ENCODE results near the gene BNIP2. TPM values are rescaled to one million over a fixed set of nuclear protein-coding genes. Genes with fewer than 3 reads are reported as not detected.
"Not testable (repeated sequence)": the region's sequence is repeated elsewhere in the genome, so short reads cannot be mapped to it uniquely, and the experiment has no call there.

The BNIP2 gene
- total and polyA plus RNA-seq, 2 donors (not counting 1 experiment from before 2014, with no cell fraction given), result 82.9 to 93.2 TPM

DNA sequence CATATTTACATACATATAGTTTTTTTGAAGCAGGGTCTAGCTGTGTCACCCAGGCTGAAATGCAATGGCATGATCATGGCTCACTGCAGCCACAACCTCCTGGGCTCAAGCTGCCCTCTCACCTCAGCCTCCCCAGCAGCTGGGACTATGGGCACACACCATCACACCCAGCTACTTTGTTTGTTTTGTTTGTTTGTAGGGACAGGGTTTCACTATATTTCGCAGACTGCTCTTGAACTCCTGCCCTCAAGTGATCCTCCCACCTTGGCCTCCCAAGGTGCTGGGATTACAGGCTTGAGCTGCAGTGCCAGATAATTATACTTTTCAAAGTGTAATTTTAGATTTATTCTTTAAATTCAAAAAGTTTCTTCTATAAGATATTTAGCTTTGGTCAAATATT, 42.0 kb downstream of the BNIP2 start:
- no peaks in the 10 kb centered on the region for H3K4me1 ChIP-seq (ENCODE audit: control insufficient read depth, extremely low read depth, insufficient read depth, low read length)
- H2AFZ ChIP-seq (ENCODE audit: low read length), result no peak overlapping the region
- DNase-seq (ENCODE audit: low read depth in 2 of 2), result no peak
- no peak overlapping the region for H3K9ac ChIP-seq (ENCODE audit: insufficient read depth, low read length)
- no peaks in the 10 kb centered on the region for H4K20me1 ChIP-seq (ENCODE audit: control insufficient read depth, extremely low read depth, insufficient read depth, low read length)
- peaks cover 4% of the 10 kb centered on the region for H3K36me3 ChIP-seq (ENCODE audit: control insufficient read depth, insufficient read depth, low read length)
- no peak overlapping the region for H3K27ac ChIP-seq (ENCODE audit: insufficient read depth, low read length)
- H3K9me3 ChIP-seq (ENCODE audit: control insufficient read depth, insufficient read depth, low read depth, low read length), result no peaks in the 10 kb centered on the region
- H3K4me3 ChIP-seq (replicated peaks in 1 of 4; ENCODE audit: control extremely low read depth in 1 of 4, insufficient read depth in 1 of 4, low read depth in 3 of 4, low read length in 4 of 4), result no peak overlapping the region
- H3K27me3 ChIP-seq (ENCODE audit: control insufficient read depth, insufficient read depth, low read length), result no peaks in the 10 kb centered on the region
- no peak for TF ChIP-seq EZH2 (IDR thresholded peaks at IDR 0.05; ENCODE audit: low read length, missing control alignments)
- TF ChIP-seq, protein P1, sequence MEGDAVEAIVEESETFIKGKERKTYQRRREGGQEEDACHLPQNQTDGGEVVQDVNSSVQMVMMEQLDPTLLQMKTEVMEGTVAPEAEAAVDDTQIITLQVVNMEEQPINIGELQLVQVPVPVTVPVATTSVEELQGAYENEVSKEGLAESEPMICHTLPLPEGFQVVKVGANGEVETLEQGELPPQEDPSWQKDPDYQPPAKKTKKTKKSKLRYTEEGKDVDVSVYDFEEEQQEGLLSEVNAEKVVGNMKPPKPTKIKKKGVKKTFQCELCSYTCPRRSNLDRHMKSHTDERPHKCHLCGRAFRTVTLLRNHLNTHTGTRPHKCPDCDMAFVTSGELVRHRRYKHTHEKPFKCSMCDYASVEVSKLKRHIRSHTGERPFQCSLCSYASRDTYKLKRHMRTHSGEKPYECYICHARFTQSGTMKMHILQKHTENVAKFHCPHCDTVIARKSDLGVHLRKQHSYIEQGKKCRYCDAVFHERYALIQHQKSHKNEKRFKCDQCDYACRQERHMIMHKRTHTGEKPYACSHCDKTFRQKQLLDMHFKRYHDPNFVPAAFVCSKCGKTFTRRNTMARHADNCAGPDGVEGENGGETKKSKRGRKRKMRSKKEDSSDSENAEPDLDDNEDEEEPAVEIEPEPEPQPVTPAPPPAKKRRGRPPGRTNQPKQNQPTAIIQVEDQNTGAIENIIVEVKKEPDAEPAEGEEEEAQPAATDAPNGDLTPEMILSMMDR (conservative IDR thresholded peaks at IDR 0.05 in 1 of 2, IDR thresholded peaks at IDR 0.05 in 1 of 2; ENCODE audit: low read depth in 1 of 2, low read length in 2 of 2), result no peak
- H3K4me2 ChIP-seq (ENCODE audit: extremely low read depth, insufficient read depth, low read length), result no peak overlapping the region
- H3K79me2 ChIP-seq (ENCODE audit: control insufficient read depth, insufficient read depth, low read length), result peaks cover 4% of the 10 kb centered on the region

DNA sequence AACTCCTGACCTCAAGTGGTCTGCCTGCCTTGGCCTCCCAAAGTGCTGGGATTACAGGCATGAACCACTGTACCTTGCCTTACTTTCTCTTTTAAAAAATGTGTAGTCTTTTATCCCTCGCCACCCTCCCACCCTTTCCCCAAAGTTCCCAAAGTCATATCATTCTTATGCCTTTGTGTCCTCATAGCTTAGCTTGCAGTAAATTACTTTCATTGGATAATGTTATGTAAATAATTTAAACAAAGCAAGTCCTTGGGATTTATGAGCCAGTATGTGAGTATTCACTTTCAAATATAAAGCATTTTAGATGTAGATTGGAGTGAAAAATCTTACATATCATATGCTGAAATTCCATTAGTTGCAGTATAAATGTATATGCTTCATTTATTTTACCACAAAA, 42.8 kb downstream of the BNIP2 start:
- Histone ChIP-seq H2AFZ (ENCODE audit: low read length) (no peak overlapping the region), H3K9ac (ENCODE audit: insufficient read depth, low read length) (no peak overlapping the region), H4K20me1 (ENCODE audit: control insufficient read depth, extremely low read depth, insufficient read depth, low read length) (no peaks in the 10 kb centered on the region), H3K4me1 (ENCODE audit: control insufficient read depth, extremely low read depth, insufficient read depth, low read length) (no peaks in the 10 kb centered on the region), H3K27me3 (ENCODE audit: control insufficient read depth, insufficient read depth, low read length) (no peaks in the 10 kb centered on the region), H3K9me3 (ENCODE audit: control insufficient read depth, insufficient read depth, low read depth, low read length) (no peaks in the 10 kb centered on the region), H3K27ac (ENCODE audit: insufficient read depth, low read length) (no peak overlapping the region), H3K4me2 (ENCODE audit: extremely low read depth, insufficient read depth, low read length) (no peak overlapping the region), H3K79me2 (ENCODE audit: control insufficient read depth, insufficient read depth, low read length) (no peaks in the 10 kb centered on the region), H3K4me3 (replicated peaks in 1 of 4; ENCODE audit: control extremely low read depth in 1 of 4, insufficient read depth in 1 of 4, low read depth in 3 of 4, low read length in 4 of 4) (no peak overlapping the region), H3K36me3 (ENCODE audit: control insufficient read depth, insufficient read depth, low read length) (peaks cover 4% of the 10 kb centered on the region)
- no peak for TF ChIP-seq EZH2 (IDR thresholded peaks at IDR 0.05; ENCODE audit: low read length, missing control alignments)
- TF ChIP-seq, protein P1 (conservative IDR thresholded peaks at IDR 0.05 in 1 of 2, IDR thresholded peaks at IDR 0.05 in 1 of 2; ENCODE audit: low read depth in 1 of 2, low read length in 2 of 2), result no peak
- DNase-seq (ENCODE audit: low read depth in 2 of 2), result no peak

DNA sequence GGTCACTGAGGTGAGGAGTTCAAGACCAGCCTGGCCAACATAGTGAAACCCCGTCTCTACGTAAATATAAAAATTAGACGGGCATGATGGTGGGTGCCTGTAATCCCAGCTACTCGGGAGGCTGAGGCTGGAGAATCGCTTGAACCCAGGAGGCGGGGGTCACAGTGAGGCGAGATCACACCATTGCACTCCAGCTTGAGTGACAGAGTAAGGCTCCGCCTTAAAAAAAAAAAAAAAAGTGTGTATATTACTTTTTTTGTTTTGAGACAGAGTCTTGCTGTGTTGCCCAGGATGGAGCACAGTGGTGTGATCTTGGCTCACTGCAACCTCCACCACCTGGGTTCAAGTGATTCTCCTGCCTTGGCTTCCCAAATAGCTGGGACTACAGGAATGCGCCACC, 43.3 kb downstream of the BNIP2 start:
- H3K9ac ChIP-seq (ENCODE audit: insufficient read depth, low read length); H3K27ac ChIP-seq (ENCODE audit: insufficient read depth, low read length); H3K36me3 ChIP-seq (ENCODE audit: control insufficient read depth, insufficient read depth, low read length); H2AFZ ChIP-seq (ENCODE audit: low read length); DNase-seq (ENCODE audit: low read depth in 2 of 2); H3K79me2 ChIP-seq (ENCODE audit: control insufficient read depth, insufficient read depth, low read length); H3K4me3 ChIP-seq (replicated peaks in 1 of 4; ENCODE audit: control extremely low read depth in 1 of 4, insufficient read depth in 1 of 4, low read depth in 3 of 4, low read length in 4 of 4); H3K4me2 ChIP-seq (ENCODE audit: extremely low read depth, insufficient read depth, low read length); H3K27me3 ChIP-seq (ENCODE audit: control insufficient read depth, insufficient read depth, low read length); H3K9me3 ChIP-seq (ENCODE audit: control insufficient read depth, insufficient read depth, low read depth, low read length); H3K4me1 ChIP-seq (ENCODE audit: control insufficient read depth, extremely low read depth, insufficient read depth, low read length); H4K20me1 ChIP-seq (ENCODE audit: control insufficient read depth, extremely low read depth, insufficient read depth, low read length): not testable (repeated sequence)
